PFSK-1 (cell line): ENCODE measurements around the gene OR2L3.

Experiments
- FOXP2 ChIP-seq: optimal IDR thresholded peaks from 2 replicates; pipeline ENCODE3; 2011; ENCODE audit warnings: borderline replicate concordance, control low read depth, inconsistent platforms; ENCODE audit not compliant: insufficient read depth; ENCODE audit errors: extremely low read length, extremely low read depth
- POLR2AphosphoS5 ChIP-seq: IDR thresholded peaks from 2 replicates; pipeline ENCODE4 v1.6.1; 2012; ENCODE audit warnings: low read depth, mild to moderate bottlenecking, control low read depth, low read length, moderate library complexity
- SIN3A ChIP-seq: IDR thresholded peaks from 2 replicates; pipeline ENCODE4 v1.6.1; 2012; ENCODE audit warnings: mild to moderate bottlenecking, low read length, moderate library complexity, borderline replicate concordance; ENCODE audit not compliant: insufficient read depth
- TAF1 ChIP-seq: IDR thresholded peaks from 2 replicates; pipeline ENCODE4 v1.6.1; 2012; ENCODE audit warnings: low read length, control low read depth, borderline replicate concordance; ENCODE audit not compliant: insufficient read depth
- TF ChIP-seq, protein P1 (sequence below), 2 experiments: IDR thresholded peaks; 2 replicates each; pipeline versions ENCODE4 v1.6.1 to v1.8.0; 2011 to 2012; ENCODE audit warnings: low read depth in 2 of 2, low read length in 2 of 2, control low read depth in 1 of 2, inconsistent platforms in 1 of 2, mild to moderate bottlenecking in 1 of 2, moderate library complexity in 1 of 2; ENCODE audit not compliant: insufficient read depth in 1 of 2

The OR2L3 gene

DNA sequence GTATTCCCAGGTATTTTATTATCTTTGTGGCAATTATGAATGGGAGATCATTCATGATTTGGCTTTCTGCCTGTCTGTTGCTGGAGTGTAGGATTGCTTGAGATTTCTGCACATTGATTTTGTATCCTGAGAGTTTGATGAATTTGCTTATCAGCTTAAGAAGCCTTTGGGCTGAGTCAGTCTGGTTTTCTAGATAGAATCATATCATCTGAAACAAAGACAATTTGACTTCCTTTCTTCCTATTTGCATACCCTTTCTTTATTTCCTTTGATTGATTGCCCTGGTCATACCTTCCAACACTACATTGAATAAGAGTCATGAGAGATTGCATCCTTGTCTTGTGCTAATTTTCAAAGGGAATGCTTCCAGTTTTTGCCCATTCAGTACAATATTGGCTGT lies 8.0 kb downstream of the OR2L3 start:
- TF ChIP-seq POLR2AphosphoS5 (no peak), TAF1 (no peak), SIN3A (no peak), FOXP2 (no peak)
- TF ChIP-seq, protein P1, sequence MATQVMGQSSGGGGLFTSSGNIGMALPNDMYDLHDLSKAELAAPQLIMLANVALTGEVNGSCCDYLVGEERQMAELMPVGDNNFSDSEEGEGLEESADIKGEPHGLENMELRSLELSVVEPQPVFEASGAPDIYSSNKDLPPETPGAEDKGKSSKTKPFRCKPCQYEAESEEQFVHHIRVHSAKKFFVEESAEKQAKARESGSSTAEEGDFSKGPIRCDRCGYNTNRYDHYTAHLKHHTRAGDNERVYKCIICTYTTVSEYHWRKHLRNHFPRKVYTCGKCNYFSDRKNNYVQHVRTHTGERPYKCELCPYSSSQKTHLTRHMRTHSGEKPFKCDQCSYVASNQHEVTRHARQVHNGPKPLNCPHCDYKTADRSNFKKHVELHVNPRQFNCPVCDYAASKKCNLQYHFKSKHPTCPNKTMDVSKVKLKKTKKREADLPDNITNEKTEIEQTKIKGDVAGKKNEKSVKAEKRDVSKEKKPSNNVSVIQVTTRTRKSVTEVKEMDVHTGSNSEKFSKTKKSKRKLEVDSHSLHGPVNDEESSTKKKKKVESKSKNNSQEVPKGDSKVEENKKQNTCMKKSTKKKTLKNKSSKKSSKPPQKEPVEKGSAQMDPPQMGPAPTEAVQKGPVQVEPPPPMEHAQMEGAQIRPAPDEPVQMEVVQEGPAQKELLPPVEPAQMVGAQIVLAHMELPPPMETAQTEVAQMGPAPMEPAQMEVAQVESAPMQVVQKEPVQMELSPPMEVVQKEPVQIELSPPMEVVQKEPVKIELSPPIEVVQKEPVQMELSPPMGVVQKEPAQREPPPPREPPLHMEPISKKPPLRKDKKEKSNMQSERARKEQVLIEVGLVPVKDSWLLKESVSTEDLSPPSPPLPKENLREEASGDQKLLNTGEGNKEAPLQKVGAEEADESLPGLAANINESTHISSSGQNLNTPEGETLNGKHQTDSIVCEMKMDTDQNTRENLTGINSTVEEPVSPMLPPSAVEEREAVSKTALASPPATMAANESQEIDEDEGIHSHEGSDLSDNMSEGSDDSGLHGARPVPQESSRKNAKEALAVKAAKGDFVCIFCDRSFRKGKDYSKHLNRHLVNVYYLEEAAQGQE (IDR thresholded peaks at IDR 0.05; ENCODE audit: insufficient read depth in 1 of 2, low read depth in 2 of 2, low read length in 2 of 2) = no peak

DNA sequence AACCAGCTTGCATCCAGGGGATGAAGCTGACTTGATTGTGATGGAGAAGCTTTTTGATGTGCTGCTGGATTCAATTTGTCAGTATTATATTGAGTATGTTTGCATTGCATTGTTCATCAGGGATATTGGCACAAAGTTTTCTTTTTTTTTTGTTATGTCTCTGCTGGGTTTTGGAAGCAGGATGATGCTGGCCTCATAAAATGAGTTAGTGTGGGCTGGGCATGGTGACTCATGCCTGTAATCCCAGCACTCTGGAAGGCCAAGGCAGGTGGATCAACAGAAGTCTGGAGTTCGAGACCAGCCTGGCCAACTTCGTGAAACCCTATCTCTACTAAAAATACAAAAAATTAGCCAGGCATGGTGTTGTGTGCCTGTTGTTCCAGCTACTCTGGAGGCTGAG lies 8.6 kb downstream of the OR2L3 start:
- no peak for TF ChIP-seq TAF1
- TF ChIP-seq FOXP2 = no peak
- TF ChIP-seq, protein P1 (IDR thresholded peaks at IDR 0.05; ENCODE audit: insufficient read depth in 1 of 2, low read depth in 2 of 2, low read length in 2 of 2) = no peak
- no peak for TF ChIP-seq POLR2AphosphoS5
- TF ChIP-seq SIN3A = no peak

DNA sequence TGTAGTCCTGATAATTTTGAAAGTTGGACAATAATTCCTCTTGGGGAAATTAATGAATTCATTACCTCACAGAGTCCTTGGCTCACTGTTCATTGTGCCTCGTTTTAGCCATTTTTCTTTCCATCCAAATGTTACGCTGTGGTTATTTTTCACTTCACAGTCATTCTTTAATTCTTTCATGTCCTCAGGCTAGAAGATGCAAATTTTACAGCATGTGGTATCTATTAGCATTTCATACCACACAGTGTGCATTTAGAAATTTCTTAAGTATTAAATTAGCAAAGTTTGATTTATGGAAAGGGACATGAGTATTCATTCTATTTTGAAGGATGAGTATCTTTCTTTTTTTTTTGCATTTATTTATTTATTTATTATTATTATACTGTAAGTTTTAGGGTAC lies 18.4 kb downstream of the OR2L3 start:
- TF ChIP-seq TAF1 = no peak
- TF ChIP-seq, protein P1 (IDR thresholded peaks at IDR 0.05; ENCODE audit: insufficient read depth in 1 of 2, low read depth in 2 of 2, low read length in 2 of 2) = no peak
- no peak for TF ChIP-seq SIN3A
- no peak for TF ChIP-seq POLR2AphosphoS5
- TF ChIP-seq FOXP2 = no peak

DNA sequence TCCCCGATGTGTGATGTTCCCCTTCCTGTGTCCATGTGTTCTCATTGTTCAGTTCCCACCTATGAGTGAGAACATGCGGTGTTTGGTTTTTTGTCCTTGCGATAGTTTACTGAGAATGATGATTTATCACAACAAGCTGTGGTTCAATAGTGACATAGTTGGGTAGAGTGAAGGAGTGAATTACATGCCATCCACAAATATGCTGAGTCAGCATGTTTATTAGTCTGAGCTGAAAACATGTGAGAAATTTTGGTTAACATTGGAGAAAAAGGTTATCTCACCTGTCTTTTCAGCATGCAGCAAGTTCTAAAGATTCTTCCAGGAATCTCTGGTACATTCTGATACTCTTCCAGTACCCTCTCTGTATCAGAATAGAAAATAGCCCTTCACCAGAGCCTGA lies 19.0 kb downstream of the OR2L3 start:
- TF ChIP-seq FOXP2 (no peak), POLR2AphosphoS5 (no peak), TAF1 (no peak), SIN3A (no peak)
- TF ChIP-seq, protein P1 (IDR thresholded peaks at IDR 0.05; ENCODE audit: insufficient read depth in 1 of 2, low read depth in 2 of 2, low read length in 2 of 2) = no peak

DNA sequence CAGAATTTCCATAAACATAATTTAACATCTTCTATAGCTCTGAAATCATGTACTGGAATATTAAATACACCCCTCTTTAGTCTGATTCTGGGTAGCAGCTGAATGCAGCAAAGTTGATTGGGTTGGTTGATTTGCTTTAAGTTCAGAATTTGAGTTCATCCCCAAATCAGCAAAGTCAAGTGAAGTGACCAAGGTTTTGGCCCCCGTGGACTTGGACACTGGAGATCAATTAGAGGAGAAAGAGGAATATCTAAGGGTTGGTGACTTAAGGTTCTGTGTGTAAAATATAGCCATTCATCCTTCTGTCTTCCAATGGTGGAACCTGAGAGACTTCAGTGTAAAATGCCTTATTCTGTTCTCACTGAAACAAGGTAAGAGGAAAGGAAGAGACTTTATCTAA lies 48.2 kb downstream of the OR2L3 start, which contains the start of gene OR2L13:
TSS of gene OR2L13 (plus strand) at position 301 of the 400 bp plus-strand sequence. CDS start 4,192 bp downstream, outside the sequence.
- TF ChIP-seq POLR2AphosphoS5 = no peak
- TF ChIP-seq SIN3A = no peak
- no peak for TF ChIP-seq FOXP2
- TF ChIP-seq, protein P1 (IDR thresholded peaks at IDR 0.05; ENCODE audit: insufficient read depth in 1 of 2, low read depth in 2 of 2, low read length in 2 of 2) = no peak
- TF ChIP-seq TAF1 = no peak
